Activated T-helper 1 cell treated with Interleukin-2 at 50 U/mL for 16 hours (primary cell): ENCODE measurements around the gene MIB2.
"Not testable (repeated sequence)": the region's sequence is repeated elsewhere in the genome, so short reads cannot be mapped to it uniquely, and the experiment has no call there.

Experiments
- DNase-seq: peaks from one replicate; pipeline ENCODE4 v3.0.0-alpha.2; 2020; ENCODE audit warnings: low read depth

Gene MIB2

DNA sequence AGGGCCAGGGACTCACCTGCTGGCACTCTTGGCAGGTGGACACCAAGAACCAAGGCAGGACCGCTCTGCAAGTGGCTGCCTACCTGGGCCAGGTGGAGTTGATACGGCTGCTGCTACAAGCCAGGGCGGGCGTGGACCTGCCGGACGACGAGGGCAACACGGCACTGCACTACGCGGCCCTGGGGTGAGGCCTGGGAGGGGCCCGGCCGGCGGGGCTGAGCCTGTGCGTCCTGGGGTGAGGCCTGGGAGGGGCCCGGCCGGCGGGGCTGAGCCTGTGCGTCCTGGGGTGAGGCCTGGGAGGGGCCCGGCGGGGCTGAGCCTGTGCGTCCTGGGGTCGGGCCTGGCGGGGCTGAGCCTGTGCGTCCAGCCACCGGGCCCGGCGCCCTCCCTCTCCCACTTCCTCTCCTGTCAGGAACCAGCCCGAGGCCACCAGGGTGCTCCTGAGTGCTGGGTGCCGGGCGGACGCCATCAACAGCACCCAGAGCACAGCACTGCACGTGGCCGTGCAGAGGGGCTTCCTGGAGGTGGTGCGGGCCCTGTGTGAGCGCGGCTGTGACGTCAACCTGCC is 12.0 kb downstream of the MIB2 start:
- DNase-seq = no peak

DNA sequence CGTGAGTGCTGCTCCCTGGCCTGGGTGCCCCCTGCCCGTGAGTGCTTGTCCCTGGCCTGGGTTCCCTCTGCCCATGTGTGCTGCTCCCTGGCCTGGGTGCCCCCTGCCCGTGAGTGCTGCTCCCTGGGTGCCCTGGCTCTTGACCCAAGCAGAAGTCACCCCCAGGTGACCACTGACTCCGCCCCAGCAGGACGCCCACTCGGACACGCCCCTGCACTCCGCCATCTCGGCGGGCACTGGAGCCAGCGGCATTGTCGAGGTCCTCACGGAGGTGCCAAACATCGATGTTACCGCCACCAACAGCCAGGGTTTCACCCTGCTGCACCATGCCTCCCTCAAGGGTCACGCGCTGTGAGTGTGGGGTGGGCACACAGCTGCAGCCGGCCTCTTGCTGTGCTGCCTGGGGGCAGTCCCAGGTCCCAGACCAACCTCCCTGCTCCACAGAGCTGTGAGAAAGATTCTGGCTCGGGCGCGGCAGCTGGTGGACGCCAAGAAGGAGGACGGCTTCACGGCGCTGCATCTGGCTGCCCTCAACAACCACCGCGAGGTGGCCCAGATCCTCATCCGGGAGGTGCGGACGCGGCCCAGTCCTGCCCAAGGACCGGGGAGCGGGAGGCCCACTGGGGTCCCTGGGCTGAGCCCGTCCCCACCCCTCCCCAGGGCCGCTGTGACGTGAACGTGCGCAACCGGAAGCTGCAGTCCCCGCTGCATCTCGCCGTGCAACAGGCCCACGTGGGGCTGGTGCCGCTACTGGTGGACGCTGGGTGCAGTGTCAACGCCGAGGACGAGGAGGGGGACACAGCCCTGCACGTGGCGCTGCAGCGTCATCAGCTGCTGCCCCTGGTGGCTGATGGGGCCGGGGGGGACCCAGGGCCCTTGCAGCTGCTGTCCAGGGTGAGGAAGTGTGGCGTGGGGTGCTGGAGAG is 12.8 kb downstream of the MIB2 start:
- DNase-seq = no peak

DNA sequence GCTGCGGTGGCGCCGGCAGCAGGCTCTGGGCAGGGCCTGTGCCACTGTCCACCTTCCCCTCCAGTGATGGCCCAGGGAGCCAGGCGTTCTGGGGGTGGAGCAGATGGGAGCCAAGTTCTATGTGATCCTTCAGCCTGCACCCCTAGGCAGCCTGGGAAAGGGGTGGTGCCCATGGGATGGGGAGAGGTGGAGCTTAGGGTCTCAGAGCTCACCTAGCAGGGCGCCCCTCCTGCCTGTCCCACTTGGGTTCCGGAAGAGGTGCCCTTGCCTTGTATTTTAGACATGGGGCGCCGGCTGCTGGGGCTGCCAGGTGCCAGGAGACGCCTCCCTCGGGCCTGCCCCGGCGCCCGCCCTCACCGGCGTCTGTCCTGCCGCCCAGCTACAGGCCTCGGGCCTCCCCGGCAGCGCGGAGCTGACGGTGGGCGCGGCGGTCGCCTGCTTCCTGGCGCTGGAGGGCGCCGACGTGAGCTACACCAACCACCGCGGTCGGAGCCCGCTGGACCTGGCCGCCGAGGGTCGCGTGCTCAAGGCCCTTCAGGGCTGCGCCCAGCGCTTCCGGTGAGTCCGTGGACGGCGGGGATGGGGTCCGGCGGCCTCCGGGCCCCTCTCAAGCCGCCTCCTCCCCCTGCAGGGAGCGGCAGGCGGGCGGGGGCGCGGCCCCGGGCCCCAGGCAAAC is 13.6 kb downstream of the MIB2 start:
- no peak for DNase-seq

DNA sequence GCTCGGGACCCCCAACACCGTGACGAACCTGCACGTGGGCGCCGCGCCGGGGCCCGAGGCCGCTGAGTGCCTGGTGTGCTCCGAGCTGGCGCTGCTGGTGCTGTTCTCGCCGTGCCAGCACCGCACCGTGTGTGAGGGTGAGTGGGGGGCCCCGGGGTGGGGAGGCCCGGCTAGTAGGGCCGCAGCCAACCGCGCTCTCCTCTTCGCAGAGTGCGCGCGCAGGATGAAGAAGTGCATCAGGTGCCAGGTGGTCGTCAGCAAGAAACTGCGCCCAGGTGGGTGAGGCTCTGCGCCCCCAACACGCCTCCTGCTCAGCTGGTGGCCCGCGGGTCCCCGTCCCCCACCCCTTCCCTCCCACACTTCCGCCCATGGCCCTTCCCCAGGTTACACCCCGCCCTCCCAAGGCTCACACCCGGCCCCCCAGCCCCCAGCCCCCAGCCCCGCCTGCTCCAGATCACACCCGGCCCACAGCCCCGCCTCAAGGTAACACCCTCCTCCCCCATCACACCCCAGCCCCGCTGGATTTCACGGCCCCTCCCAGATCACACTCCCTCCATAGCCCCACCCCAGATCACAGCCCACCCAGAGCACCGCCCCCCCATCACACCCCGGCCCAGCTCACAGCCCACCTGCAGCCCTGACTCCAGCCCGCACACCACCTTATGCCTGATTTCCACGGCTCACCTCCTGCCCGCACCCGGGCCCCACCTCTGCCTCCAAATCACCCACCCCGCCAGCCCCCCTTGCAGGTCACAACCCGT is 14.3 kb downstream of the MIB2 start:
- peak; percentile 61 for DNase-seq

GRCh38 chr1:1630191-1630964 is 15.1 kb downstream of the MIB2 start:
- peak; percentile 95 for DNase-seq

DNA sequence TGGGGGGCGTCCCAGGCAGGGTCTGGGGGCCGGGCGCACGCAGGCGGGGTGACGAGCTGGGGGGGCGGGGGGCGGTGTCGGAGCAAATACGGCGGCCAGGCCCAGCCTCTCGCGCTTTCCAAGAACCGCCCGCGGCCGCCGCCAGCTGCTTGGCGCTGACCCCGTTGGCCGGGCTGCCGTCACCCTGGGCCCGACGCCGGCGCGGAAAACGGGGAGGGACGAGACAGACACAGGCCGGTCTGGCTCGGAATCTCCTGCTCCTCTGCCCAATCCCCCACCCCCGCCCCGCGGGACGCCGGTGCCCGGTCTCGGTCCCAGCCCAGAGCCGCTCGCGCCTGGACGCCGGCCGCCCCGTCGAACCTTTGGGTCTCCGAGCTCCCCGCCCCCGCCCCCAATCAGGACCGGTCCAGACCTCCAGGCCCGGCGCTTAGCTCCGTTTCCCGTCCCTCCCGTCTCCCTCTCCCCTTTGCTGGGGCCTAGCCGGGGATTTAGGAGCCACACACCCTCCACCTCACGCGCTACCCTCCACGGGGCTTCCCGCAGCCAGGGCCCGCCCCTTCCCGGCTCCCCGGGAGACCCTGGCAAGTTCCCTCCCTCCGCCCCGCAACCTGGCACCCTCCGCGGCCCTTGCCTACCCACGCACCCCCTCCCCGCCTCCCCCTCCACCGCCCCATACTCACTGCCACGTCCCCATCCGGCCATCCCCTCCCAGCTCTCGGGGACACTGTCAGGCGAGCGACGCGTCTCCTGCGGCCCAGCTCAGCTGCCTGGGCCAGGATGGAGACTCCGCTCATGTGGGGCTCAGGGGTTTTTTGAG is 15.9 kb downstream of the MIB2 start:
- no peak for DNase-seq

GRCh38 chr1:1631782-1632420 is 16.6 kb downstream of the MIB2 start, which contains the start of gene MMP23B:
Gene MMP23B (plus strand): TSS chr1:1632173. CDS start chr1:1632219, 46 bp downstream.
- DNase-seq = no peak

DNA sequence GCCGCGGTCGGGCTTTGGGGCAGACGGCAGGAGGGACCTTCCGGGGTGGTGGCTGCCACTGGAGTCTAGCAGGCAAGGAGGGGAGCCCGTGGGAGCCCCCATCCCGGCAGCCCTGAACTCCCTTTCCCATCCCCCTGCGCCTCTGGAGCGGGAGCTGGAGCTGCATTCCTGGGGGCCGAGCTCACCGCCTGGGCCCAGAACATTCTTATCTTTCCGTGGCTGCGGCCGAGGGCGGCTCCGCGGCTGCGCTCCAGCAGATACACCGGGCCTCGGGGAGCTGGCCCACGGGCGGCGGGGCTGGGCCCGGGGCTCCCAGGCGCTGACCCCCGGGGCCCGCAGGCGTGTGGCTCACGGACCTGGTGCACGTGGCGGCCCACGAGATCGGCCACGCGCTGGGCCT is 18.1 kb downstream of the MIB2 start:
- not testable (repeated sequence) for DNase-seq

- DNase-seq = not testable (repeated sequence)
Observed at GRCh38 chr1:1634613-1635012, 19.3 kb downstream of the MIB2 start.

DNA sequence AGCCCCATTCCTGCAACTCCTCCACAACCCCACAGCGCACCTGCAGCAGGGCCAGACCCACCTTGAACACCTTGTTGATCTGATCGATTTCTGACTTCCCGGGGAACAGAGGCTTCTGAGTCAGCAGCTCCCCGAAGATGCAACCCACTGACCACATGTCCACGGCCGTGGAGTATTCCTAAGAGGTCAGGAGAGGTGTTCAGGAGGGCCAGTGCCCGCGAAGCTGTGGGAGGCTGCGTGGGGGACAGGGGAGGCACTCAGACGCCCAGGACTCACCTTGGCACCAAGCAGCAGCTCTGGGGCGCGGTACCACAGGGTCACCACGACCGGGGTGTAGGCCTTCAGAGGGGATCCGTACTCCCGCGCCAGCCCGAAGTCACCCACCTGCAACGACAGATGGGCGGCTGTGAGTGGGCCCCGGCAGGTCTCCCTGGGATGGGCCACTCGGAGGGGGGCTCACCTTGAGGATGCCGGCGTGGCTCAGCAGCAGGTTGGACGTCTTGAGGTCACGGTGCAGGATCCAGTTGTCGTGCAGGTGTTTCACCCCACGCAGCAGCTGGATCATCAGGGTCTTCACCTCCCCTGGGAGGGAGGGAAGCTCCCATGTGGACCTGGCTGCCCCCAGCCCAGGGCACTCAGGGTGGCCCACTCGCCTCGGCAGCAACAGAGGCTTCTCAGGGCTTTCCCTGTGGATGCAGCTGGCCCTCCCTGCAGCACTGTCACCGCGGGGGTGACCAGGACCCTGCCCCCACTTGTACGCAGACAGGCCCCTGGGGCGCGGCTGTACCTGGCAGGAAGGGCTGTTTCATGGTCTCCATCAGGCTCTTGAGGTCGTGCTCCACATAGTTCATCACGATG is 21.6 kb downstream of the MIB2 start:
- DNase-seq = not testable (repeated sequence)

DNA sequence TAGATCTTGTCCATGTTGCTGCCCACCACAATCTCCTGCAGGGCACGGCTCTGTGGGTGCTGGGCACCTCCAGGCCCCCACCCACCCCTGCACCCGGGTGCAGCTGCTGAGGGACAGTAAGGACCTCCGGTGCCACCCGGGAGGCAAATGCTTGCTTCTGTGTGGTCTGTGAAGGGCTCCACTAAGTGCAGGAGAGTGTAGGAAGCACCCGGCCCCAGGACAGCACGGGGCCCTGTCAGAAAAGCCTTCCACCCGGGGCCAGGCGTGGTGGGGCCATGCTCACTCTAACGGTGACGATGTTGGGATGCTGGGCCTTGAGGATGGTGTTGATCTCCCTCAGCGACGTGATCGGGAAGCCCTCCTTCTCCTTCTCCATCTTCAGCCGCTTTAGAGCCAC is 22.2 kb downstream of the MIB2 start:
- DNase-seq = not testable (repeated sequence)

DNA sequence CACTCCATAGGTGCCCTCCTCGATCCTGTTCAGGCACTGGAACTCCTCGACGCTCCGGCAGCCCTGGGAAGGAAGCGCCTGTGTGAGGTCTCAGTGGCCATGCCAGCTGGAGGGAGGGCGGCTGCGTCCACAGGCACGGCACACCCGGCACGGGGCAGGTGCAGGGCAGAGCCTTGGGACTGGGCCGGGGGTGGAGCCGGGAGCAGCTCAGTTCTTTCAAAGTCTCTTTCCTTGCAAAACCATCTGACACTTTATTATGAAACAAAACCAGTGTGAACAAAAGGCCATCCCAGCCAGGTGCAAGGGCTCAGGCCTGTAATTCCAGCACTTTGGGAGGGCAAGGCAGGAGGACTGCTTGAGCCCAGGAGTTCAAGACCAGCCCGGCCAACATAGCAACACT is 23.2 kb downstream of the MIB2 start:
- not testable (repeated sequence) for DNase-seq

- not testable (repeated sequence) for DNase-seq
Observed at GRCh38 chr1:1639368-1639767, 24.1 kb downstream of the MIB2 start.

- DNase-seq = not testable (repeated sequence)
Observed at GRCh38 chr1:1640081-1640480, 24.8 kb downstream of the MIB2 start.

DNA sequence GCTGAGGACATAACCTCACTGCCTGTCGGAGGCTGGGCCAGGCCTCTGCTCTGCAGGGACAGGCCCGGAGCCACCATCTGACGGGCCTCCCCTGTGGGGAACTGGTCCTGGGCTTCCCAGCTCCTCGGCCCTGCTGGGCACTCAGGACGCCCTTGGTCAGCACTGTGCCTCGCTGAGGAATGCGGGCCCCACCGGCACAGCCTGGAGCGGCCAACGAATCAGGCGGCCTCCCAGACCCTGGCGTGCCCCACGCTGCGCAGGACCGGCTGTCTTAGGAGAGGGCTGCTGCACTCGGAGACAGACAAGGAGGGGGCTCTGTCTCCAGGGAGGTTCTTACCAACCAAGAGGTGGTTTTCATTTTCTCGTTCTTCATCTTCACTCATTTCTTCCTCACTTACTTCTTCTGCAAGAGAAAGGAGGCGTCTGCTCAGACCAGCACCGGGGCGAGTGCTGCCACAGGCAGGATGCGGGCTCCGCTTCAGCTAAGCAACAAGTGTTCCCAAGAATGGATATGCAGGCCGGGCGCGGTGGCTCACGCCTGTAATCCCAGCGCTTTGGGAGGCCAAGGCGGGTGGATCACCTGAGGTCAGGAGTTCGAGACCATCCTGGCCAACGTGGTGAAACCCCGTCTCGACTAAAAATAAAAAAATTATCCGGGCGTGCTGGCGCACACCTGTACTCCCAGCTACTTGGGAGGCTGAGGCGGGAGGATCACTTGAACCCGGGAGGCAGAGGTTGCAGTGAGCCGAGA is 25.6 kb downstream of the MIB2 start:
- not testable (repeated sequence) for DNase-seq

DNA sequence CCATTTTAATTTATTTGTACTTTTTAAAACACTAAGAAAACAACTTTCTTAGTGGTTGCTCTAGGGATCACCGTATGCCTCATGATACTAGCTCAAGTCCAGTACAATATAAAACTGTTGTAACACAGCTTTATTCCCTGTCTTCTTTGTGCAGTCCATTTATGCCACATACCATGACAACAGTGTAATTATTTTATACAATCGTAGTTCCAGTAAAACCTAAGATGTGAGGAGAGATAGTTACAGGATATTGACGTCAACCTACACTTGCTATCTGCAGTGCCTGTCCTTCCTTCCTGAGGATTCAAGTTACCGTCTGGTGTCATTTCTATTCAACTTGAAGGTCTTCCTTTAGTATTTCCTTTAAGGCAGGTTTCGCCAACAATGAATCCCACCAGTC is 31.0 kb downstream of the MIB2 start:
- not testable (repeated sequence) for DNase-seq

GRCh38 chr1:1647567-1648241 is 32.4 kb downstream of the MIB2 start:
- not testable (repeated sequence) for DNase-seq

DNA sequence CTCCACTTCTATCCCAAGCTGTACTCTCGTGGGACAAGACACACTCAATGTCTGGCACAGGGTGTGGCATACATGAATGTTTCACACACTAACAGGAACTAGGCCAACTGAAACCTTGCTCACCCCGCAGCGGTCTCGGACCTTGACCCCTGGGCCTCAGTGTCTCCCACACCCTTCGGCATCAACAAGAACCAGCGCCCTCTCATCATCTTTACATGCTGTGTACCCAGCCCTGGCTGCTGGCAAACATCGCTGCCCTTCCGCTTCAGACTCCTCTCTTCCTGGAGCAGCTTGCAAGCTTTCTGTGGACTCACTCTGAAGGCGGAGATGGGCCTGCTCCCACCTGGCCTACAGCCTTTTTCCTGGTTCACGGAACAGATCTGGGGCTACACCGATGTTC is 33.0 kb downstream of the MIB2 start:
- not testable (repeated sequence) for DNase-seq
